Mesodermal cell (in vitro differentiated cells): ENCODE data around the gene NPBWR2.

Experiments used
- H3K27ac ChIP-seq: 2 replicates; pipeline ENCODE4 v1.7.0; 2013; ENCODE audit warnings: mild to moderate bottlenecking, low read depth, low read length, moderate library complexity; ENCODE audit not compliant: severe bottlenecking
- H3K36me3 ChIP-seq: 2 replicates; pipeline ENCODE4 v1.7.1; 2013; ENCODE audit warnings: mild to moderate bottlenecking, low read length, moderate library complexity; ENCODE audit not compliant: control insufficient read depth, insufficient read depth
- H3K4me1 ChIP-seq: one replicate; pipeline ENCODE4 v1.7.1; 2013; ENCODE audit warnings: mild to moderate bottlenecking, low read length; ENCODE audit not compliant: insufficient read depth, control insufficient read depth, poor library complexity, severe bottlenecking
- H3K4me3 ChIP-seq: 2 replicates; pipeline ENCODE4 v1.7.0; 2013; ENCODE audit warnings: low read length, control low read depth, mild to moderate bottlenecking; ENCODE audit not compliant: insufficient read depth, poor library complexity, severe bottlenecking; ENCODE audit errors: extremely low read depth
- H3K9me3 ChIP-seq: 2 replicates; pipeline ENCODE4 v1.7.1; 2013; ENCODE audit warnings: mild to moderate bottlenecking, low read length, moderate library complexity; ENCODE audit not compliant: control insufficient read depth
- WGBS, 2 experiments: methylation state at CpG; one replicate each; pipeline ENCODE4 v1.1.5; 2013; ENCODE audit warnings: missing lambda C conversion rate in 2 of 2; ENCODE audit not compliant: insufficient coverage in 2 of 2; 5-methylcytosine and 5-hydroxymethylcytosine counted together

Gene NPBWR2

DNA sequence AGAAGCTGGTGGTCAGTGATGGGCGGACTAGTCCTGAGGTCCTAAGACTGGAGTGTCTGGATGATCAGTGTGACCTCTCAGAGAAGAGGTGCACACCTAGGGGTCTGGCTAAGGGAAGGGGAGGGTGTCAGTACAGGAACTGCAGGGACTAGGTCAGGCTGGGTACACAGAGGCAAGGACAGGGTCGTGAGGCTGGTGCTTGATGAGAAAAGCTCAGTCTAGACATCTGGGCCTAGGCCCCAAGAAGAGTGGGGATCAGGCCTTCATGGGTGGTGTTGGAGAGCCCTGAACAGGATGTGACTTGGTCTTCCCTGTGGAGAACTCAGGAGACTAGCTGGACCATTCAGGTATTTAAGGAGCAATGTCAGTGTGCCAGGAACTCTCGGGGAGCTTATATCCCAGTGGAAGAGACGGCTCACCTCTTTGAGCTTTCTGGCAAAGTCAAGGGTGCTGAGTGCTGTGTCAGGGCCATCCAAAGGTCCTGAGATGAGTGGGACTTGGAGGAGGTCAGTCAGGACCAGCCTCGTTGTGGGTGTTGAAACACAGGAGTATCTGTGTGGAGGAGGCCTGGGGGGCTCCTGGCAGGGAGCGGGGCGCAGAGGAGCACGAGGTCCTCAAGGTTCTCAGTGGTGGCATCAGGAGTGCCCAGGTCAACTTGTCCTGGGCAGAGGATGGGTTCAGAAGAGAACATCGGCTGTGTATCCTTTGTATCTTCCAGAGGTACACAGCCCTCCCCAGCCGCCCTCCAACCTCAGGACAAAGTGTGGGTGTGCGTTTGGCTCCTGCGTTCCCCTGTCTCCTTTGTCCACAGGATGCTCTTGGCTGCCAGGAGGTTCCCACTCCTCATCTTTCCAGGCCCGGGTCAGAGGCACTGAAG is 43.6 kb upstream of the NPBWR2 start:
- no peaks in the 10 kb centered on the region for H3K4me1 ChIP-seq
- H3K9me3 ChIP-seq, result peaks cover under 1% of the 10 kb centered on the region
- 69 to 86% methylated on average over 9 to 12 of the region's 13 CpGs for WGBS, 2 experiments
- no peak overlapping the region for H3K4me3 ChIP-seq
- no peak overlapping the region for H3K27ac ChIP-seq
- H3K36me3 ChIP-seq, result no peaks in the 10 kb centered on the region

DNA sequence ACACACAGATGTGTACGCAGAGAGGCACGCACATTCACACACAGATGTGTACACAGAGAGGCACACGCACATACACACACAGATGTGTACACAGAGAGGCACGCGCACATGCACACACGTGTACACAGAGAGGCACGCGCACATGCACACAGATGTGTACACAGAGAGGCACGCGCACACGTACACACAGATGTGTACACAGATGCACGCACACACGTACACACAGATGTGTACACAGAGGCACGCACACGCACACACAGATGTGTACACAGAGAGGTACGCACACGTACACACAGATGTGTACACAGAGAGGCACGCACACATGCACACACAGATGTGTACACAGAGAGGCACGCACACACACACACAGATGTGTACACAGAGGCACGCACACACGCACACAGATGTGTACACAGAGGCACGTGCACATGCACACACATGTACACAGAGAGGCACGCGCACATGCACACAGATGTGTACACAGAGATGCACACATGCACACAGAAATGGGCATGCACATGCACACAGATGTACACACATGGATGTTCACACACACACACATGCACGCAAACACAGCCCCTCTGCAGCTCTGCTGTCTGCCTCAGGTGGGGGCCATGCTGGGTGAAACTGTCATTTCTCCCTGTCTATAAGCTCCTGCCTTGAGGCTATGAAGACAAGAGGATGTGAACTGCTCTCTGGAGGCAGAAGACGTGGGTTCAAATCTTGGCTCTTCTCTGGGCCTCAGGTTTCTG is 42.6 kb upstream of the NPBWR2 start:
- no peak overlapping the region for H3K27ac ChIP-seq
- H3K9me3 ChIP-seq, result peaks cover 10% of the 10 kb centered on the region
- H3K36me3 ChIP-seq, result no peaks in the 10 kb centered on the region
- 88 to 91% methylated on average over 25 to 26 of the region's 26 CpGs for WGBS, 2 experiments
- no peaks in the 10 kb centered on the region for H3K4me1 ChIP-seq
- no peak overlapping the region for H3K4me3 ChIP-seq

DNA sequence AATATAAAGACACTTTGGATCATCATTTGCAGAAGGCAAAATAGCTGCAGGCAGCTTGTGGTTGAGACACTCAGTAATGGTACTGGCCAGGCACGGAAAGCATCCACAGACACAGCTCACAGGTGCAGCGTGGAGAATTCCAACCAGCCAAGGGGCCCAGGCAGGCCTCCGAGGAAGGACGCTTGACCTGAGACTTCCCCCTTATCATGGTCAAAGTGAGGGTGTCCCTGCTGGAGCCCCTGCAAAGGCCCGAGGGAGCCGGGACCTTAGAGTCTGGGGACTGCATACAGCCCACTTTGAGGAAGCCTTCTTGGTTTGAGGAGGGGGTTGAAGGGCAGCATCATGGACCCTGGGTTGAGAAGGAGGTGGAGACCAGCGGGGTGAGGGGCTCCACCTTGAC is 41.8 kb upstream of the NPBWR2 start:
- Histone ChIP-seq H3K4me3 (no peak overlapping the region), H3K4me1 (no peaks in the 10 kb centered on the region), H3K36me3 (no peaks in the 10 kb centered on the region), H3K27ac (no peak overlapping the region), H3K9me3 (peaks cover 12% of the 10 kb centered on the region)
- 87 to 89% methylated on average over 4 to 6 of the region's 7 CpGs for WGBS, 2 experiments

DNA sequence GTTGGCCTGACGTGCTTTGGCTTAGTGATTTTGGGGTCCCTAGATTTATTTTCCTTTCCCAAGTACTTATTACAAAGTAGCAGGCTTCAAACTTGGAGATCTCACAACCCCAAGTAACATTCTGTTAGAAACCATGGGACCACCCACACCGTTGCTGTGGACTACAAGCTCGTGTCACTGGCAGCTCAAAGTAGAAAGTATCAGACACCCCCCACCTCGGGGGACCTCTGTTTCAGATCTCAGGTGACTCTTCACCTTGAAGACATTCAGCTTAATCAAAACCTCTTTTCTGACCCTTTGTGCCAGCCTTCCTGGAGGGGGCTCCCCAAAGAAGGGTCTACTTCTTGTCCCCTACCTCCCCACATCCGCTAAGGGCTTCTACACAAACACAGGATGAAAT is 41.2 kb upstream of the NPBWR2 start:
- Histone ChIP-seq H3K27ac (no peak overlapping the region), H3K9me3 (peaks cover 12% of the 10 kb centered on the region), H3K4me1 (no peaks in the 10 kb centered on the region), H3K36me3 (no peaks in the 10 kb centered on the region), H3K4me3 (no peak overlapping the region)
- WGBS, 2 experiments, result 85 to 100% methylated on average over 1 to 5 of the region's 5 CpGs

DNA sequence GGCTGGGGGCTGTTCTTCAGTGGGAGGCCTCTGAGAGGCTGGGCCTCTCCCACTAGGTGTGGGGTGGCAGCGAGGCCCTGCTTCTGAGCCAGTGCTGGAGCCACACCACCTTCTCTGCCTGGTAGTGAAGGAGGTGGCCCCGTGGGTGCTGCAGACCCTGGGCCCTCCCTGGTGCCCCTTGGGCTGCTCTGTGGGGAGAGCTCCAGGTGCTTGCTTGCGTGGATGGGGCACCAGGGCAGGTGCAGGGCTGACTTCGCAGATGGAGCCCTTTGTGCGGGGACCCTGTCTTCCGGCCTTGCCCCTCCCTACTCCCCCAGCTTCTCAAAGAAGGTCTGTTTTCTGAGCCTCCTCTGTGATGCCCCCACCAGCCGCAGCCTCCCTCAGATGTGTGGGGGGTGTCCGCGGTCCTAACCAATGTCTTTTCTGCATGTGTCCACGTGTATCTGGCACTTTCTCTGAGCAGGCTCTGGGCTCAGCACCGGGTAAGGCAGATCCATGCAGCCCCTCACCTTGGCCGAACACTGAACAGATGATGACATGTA is 39.6 kb upstream of the NPBWR2 start:
- H3K9me3 ChIP-seq, result peaks cover 12% of the 10 kb centered on the region
- WGBS, 2 experiments, result 89 to 90% methylated on average over 8 to 11 of the region's 12 CpGs
- H3K36me3 ChIP-seq, result no peaks in the 10 kb centered on the region
- no peak overlapping the region for H3K4me3 ChIP-seq
- H3K4me1 ChIP-seq, result no peaks in the 10 kb centered on the region
- no peak overlapping the region for H3K27ac ChIP-seq

DNA sequence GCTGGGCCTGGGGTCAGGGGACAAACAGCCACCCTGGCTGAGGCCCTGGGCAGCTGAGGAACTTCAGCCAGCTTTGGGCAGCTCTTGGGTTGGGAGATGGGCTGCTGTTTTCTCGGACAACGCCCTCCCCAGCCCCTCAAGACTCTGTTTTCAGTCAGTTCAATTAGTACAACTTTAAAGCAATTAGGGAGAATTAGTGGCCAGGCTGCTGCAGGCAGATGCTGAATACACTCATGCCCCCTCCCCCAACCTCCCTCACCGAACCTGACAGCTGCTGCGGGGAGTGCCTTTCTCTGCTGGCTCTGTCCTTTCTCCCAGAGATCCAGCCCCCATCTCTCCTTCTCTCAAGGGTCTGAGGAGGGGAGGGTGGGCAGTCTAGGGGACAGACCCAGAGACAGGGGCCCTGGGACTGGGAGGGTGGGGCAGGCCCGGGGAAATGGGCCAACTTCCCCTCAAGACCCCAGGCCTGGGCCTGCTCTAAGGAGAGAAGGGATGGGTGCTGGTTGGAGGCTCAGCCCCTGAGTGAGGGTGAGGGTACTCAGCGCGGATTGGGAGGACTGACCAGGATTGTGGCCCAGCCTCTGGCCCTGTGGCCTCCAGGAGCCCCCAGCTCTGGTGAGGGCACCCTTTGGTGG is 39.1 kb upstream of the NPBWR2 start:
- H3K4me1 ChIP-seq, result no peaks in the 10 kb centered on the region
- H3K9me3 ChIP-seq, result peaks cover 12% of the 10 kb centered on the region
- H3K27ac ChIP-seq, result no peak overlapping the region
- no peak overlapping the region for H3K4me3 ChIP-seq
- no peaks in the 10 kb centered on the region for H3K36me3 ChIP-seq
- 82 to 86% methylated on average over 3 to 4 of the region's 7 CpGs for WGBS, 2 experiments

DNA sequence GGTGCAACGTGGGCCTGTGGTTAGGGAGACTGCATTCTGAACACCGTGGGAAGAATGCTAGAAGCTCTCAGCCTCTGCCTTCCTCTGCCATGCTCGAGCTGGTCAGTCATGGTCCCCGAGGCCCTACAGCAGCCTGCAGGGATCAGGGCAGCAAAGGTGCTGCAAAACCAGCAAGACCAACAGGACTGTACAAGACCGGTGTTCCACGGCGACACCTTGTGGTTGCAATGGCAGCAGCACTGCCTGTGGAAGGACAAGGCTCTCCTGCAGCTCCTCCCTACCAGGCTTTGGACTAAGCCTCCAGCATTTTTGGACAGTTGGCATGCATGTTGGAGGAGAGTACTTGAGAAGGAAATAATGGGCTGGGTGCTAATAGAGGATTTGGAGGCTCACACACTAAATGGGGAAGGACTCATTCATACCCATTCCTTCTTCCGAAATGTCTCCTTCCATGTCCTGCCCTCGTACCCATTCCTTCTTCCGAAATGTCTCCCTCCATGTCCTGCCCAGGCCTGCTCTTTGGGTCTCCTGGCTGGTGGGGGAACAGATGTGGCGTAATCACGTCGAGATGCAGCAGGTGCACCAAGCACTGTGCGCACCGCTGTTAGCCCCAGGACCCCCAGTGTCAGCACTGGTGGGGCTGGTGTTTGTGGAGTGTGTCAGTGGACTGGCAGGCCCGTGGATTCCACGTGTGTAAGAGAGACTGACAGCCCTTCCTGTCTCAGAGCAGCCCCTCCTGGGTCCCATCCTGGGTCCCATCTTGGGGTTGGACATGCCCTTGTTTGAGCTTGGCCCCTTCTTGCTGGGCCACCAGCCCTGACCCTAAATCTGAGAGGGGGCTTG is 38.3 kb upstream of the NPBWR2 start:
- WGBS, 2 experiments, result 91 to 93% methylated on average over 11 to 12 of the region's 17 CpGs
- peaks cover 12% of the 10 kb centered on the region for H3K9me3 ChIP-seq
- no peaks in the 10 kb centered on the region for H3K4me1 ChIP-seq
- no peaks in the 10 kb centered on the region for H3K36me3 ChIP-seq
- no peak overlapping the region for H3K4me3 ChIP-seq
- no peak overlapping the region for H3K27ac ChIP-seq

DNA sequence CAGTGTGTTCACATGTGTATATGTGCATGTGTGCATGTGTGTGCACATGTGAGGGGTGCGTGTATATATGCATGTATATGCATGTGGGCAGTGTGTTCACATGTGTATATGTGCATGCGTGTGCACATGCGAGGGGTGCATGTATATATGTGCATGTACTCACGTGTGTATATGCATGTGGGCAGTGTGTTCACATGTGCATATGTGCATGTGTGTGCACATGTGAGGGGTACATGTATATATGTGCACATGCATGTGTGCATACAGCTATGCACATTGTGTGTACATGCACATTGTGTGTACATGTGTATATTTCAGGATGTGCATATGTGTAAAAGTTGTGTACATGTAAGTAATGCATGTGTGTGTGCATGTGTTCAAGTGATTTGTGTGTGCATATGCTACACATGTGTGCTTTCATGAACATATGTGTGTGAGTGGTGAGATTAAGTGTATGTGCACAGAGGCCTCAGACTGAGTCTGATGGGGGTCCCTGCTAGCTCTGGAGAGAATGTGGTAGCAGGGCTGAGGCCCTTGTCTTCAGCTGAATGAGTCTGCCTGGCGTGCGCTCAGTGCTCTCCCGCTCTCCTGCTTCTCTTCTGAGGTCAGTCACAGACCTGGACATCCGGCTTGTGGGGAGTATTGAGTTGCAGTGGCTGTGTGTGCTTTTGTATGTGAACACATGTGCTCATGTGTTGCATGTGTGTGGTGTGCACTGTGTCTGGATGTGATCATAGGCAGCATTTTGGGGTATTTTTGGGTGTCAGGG is 37.0 kb upstream of the NPBWR2 start:
- Histone ChIP-seq H3K4me3 (no peak overlapping the region), H3K9me3 (peaks cover 12% of the 10 kb centered on the region), H3K27ac (no peak overlapping the region), H3K36me3 (no peaks in the 10 kb centered on the region), H3K4me1 (no peaks in the 10 kb centered on the region)
- WGBS, 2 experiments, result 92% methylated on average over 6 to 8 of the region's 8 CpGs

DNA sequence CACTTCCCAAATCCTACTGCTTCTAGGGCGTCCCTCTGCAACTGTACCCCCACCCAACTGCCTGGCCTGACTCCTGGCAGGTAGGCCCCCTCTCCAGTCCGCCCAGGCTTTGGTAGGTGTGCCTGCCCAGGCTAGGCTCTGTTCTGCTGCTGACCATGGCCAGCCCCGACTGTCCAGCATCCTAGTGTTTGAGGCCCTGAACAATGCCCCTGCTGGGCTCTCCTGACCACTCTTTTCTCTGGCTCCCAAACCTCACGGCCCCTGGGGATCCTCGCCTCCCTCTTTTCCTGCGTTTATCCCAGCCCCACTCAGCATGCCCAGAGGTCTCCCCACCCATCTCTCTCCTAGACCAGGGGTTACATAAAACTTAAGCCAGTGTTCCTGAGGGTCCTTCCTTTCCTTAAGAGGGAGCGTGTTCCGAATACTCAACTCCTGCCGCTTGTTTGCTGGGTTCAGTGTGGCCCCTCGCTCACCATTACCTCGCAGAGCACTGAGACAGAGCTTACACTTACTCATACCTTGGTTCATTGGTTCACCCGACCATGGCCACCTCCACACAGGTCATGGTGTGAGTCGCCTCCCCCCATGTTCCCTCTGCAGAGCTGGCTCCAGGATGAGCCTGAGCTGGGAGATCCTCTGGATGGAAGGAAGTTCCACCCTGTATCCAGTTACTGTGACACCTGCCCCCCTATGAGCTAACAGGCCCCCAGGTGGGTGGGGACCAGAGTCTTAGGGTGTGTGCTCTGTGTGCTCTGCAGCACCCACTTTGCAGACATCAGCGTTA is 35.8 kb upstream of the NPBWR2 start:
- H3K4me1 ChIP-seq, result no peaks in the 10 kb centered on the region
- H3K9me3 ChIP-seq, result peaks cover 12% of the 10 kb centered on the region
- 85% methylated on average over 10 to 13 of the region's 14 CpGs for WGBS, 2 experiments
- H3K27ac ChIP-seq, result no peak overlapping the region
- no peak overlapping the region for H3K4me3 ChIP-seq
- no peaks in the 10 kb centered on the region for H3K36me3 ChIP-seq
